ENCODE data around the gene MARCHF2.
A peak's percentile ranks its signal among the peaks of the same experiment; 100 is the strongest.

MARCHF2 gene

DNA sequence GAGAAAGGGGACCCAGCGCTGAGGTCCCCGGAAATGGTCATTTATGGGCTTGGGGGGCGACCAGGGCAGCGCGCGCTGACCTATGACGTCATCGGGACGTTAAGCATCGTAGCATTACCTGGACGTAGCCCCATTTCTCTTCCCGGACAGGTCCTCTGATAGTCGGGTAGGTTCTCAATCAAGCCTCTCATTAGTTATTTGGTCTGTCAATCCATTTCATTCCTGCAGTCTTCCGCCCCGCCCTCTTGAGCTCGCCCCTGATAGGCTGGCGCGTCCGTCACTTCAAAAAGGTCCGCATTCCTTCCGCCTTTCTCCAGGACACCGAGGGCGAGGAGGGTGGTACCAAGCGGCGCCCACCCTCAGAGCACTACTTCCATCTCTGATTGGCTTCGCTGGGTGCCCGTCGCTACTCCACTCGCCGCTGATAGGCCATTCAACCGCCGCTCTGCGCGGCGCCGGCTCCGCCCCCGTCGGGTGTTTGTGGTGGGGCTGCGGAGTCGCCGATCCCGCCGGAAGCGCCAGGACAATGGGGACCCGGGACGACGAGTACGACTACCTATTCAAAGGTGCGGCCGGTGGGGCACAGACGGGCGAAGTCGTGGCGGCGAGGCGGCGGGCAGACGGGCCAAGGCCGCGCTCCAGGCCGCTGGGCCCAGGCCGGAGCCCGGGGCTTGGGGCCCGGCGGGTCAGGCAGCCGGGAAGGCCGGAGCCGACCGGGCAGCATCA is 23.1 kb upstream of the MARCHF2 start, which contains the start of gene RAB11B:
Gene RAB11B, plus strand, starts transcription at position 470 of the 726 bp plus-strand sequence. Its CDS starts 57 bp downstream, at position 527.
- H4K20me1 ChIP-seq (ENCODE audit: insufficient read depth, low read length), result peaks cover 7% of the 10 kb centered on the region; the same call in 1 of the 2 replicates
- H3K27me3 ChIP-seq (replicated peaks; ENCODE audit: insufficient read depth, low read length), result no peaks in the 10 kb centered on the region
- no peaks in the 10 kb centered on the region for H3K9me2 ChIP-seq (replicated peaks; ENCODE audit: insufficient read depth, low read length)
- H3K4me3 ChIP-seq (ENCODE audit: low read length), result peak within 1 kb of the TSS; percentile 78
- H3K9ac ChIP-seq (ENCODE audit: low read length), result peak within 1 kb of the TSS; percentile 89
- peak within 1 kb of the TSS; percentile 72 for H2AFZ ChIP-seq (ENCODE audit: low read length)
- H3K79me2 ChIP-seq (ENCODE audit: low read length), result peaks cover 42% of the 10 kb centered on the region
- H3K27ac ChIP-seq (ENCODE audit: low read length), result peak within 1 kb of the TSS; percentile 76
- H3K4me1 ChIP-seq (ENCODE audit: low read length), result peaks cover 4% of the 10 kb centered on the region; the same call in 1 of the 2 replicates
- no peaks in the 10 kb centered on the region for H3K36me3 ChIP-seq (replicated peaks; ENCODE audit: insufficient read depth, low read length)
- H3F3A ChIP-seq (ENCODE audit: insufficient read depth, low read length), result no peaks in the 10 kb centered on the region
- H3K9me3 ChIP-seq (replicated peaks; ENCODE audit: insufficient read depth, low read length), result no peaks in the 10 kb centered on the region
- peak; percentile 100 for DNase-seq
- peak within 1 kb of the TSS; percentile 47 for H3K4me2 ChIP-seq (ENCODE audit: low read depth, low read length)
- TF ChIP-seq EZH2phosphoT487 (IDR thresholded peaks at IDR 0.05; ENCODE audit: low read length) (no peak), EZH2 (optimal IDR thresholded peaks at IDR 0.05; ENCODE audit: low read depth, low read length) (no peak), CTCF (IDR thresholded peaks at IDR 0.05; ENCODE audit: low read length) (no peak)

GRCh38 chr19:8390617-8390981 is 22.5 kb upstream of the MARCHF2 start:
- Histone ChIP-seq H3K9ac (ENCODE audit: low read length) (peak overlapping the region; percentile 89), H3K4me3 (ENCODE audit: low read length) (peak overlapping the region; percentile 78), H3K27me3 (replicated peaks; ENCODE audit: insufficient read depth, low read length) (no peaks in the 10 kb centered on the region), H3K36me3 (replicated peaks; ENCODE audit: insufficient read depth, low read length) (no peaks in the 10 kb centered on the region), H3K27ac (ENCODE audit: low read length) (peak overlapping the region; percentile 76), H2AFZ (ENCODE audit: low read length) (0 out of 2 replicates have a peak overlapping the region, but pooled peaks have one; percentile 2), H3K4me2 (ENCODE audit: low read depth, low read length) (peak overlapping the region; percentile 47; the same call in 1 of the 2 replicates), H3K4me1 (ENCODE audit: low read length) (peaks cover 4% of the 10 kb centered on the region; the same call in 1 of the 2 replicates), H3K9me2 (replicated peaks; ENCODE audit: insufficient read depth, low read length) (no peaks in the 10 kb centered on the region), H3K9me3 (replicated peaks; ENCODE audit: insufficient read depth, low read length) (no peaks in the 10 kb centered on the region), H4K20me1 (ENCODE audit: insufficient read depth, low read length) (peaks cover 7% of the 10 kb centered on the region; the same call in 1 of the 2 replicates), H3F3A (ENCODE audit: insufficient read depth, low read length) (no peaks in the 10 kb centered on the region), H3K79me2 (ENCODE audit: low read length) (peaks cover 48% of the 10 kb centered on the region)
- TF ChIP-seq CTCF (IDR thresholded peaks at IDR 0.05; ENCODE audit: low read length), result no peak
- peak; percentile 93 for DNase-seq

GRCh38 chr19:8391198-8392016 is 21.7 kb upstream of the MARCHF2 start:
- no peak overlapping the region for H3K27ac ChIP-seq (ENCODE audit: low read length)
- H3F3A ChIP-seq (ENCODE audit: insufficient read depth, low read length), result no peaks in the 10 kb centered on the region; the same call in 1 of the 2 replicates
- peak overlapping the region; percentile 47; the same call in 1 of the 2 replicates for H3K4me2 ChIP-seq (ENCODE audit: low read depth, low read length)
- TF ChIP-seq EZH2 (optimal IDR thresholded peaks at IDR 0.05; ENCODE audit: low read depth, low read length) (no peak), CTCF (IDR thresholded peaks at IDR 0.05; ENCODE audit: low read length) (no peak), EZH2phosphoT487 (IDR thresholded peaks at IDR 0.05; ENCODE audit: low read length) (no peak)
- no peak overlapping the region for H3K9ac ChIP-seq (ENCODE audit: low read length)
- no peak for DNase-seq
- H3K9me3 ChIP-seq (replicated peaks; ENCODE audit: insufficient read depth, low read length), result no peaks in the 10 kb centered on the region
- H3K79me2 ChIP-seq (ENCODE audit: low read length), result peaks cover 55% of the 10 kb centered on the region
- H3K9me2 ChIP-seq (replicated peaks; ENCODE audit: insufficient read depth, low read length), result no peaks in the 10 kb centered on the region
- peak overlapping the region; percentile 9; the same call in 1 of the 2 replicates for H3K4me3 ChIP-seq (ENCODE audit: low read length)
- H3K36me3 ChIP-seq (replicated peaks; ENCODE audit: insufficient read depth, low read length), result no peaks in the 10 kb centered on the region
- H3K27me3 ChIP-seq (replicated peaks; ENCODE audit: insufficient read depth, low read length), result no peaks in the 10 kb centered on the region
- no peak overlapping the region for H2AFZ ChIP-seq (ENCODE audit: low read length)
- H3K4me1 ChIP-seq (ENCODE audit: low read length), result peaks cover 8% of the 10 kb centered on the region
- H4K20me1 ChIP-seq (ENCODE audit: insufficient read depth, low read length), result peaks cover 7% of the 10 kb centered on the region; the same call in 1 of the 2 replicates
